GM21619 (cell line): ENCODE results near the gene MKI67.
"Not testable (repeated sequence)": the region's sequence is repeated elsewhere in the genome, so short reads cannot be mapped to it uniquely, and the experiment has no call there.

Source experiments
- ATAC-seq: cut with Tn5 transposase; IDR thresholded peaks from one replicate; pipeline ENCODE4 v1.9.1; 2021; ENCODE audit not compliant: unreplicated experiment

MKI67 gene

DNA sequence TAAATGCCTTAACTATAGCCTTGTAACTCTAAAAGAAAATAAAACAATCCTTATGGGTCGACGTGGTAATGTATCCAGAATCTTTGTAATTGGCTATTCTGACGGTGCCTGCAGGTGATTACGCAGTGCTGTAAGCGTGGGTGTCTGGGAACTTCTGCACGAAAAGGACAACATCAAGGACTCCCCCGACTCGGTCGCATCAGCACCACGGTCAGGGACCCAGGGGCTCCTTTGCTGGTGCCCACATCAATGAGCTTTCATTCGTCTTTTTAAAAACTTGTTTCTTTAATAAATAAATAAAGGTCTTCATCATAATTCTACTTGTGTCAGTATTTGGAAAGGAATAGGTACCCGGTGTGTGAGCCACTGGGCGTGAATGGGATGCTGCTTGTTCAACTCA, 13.2 kb downstream of the MKI67 start:
- no peak for ATAC-seq

DNA sequence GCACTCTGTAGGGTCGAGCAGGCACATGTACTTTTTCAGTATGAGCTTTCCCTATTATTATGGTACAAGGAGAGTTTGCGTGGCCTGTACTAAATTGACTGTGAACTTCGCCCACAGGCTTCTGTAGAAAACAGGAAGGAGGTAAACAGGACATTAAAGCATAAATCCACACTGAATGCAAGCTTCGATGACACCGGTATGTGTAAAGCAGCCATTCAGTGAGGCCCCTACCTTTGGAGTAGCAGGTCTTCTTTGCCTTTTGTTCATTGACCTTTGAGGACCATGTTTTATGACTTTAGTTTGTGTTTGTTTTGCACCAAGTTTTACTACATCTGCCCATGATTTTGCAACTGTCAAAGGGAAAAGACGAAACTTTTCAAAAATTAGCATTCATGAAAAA, 14.5 kb downstream of the MKI67 start:
- no peak for ATAC-seq

DNA sequence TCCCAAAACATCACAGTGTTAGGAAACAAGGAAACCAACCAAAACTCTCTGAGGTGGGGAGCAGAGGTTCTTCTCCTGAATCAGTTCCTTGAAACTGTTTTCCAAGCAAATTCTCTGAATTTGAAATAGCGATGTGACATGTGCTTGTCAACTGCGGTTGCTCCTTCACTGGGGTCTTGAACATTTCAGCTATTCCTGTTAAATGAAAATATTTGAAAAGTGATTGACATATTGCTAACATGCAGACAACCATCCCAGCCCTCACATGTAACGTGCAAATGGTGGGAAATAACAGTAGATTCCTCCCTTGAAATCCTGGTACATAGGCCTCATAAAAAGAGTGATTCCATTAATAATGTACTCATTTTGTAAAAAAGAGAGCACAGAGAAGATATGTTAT, 15.9 kb downstream of the MKI67 start:
- ATAC-seq: no peak

DNA sequence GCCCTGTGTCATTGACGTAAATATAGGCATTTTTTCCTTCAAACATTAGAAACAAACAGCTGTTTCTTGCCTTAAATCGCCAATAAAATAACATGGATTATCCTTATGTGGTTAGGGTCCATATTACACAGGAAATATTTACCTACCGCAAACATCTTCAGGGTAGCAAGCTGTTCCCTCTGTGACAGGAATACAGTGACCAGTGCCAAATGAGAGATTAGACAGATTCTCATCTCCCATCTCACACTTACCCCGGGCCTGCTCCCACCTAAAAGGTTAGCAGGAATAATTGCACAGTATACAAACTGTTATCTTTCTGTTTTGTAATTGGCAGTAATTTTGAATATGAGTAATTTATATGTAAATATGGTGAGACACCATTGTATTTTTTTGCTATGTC, 16.5 kb downstream of the MKI67 start:
- no peak for ATAC-seq

DNA sequence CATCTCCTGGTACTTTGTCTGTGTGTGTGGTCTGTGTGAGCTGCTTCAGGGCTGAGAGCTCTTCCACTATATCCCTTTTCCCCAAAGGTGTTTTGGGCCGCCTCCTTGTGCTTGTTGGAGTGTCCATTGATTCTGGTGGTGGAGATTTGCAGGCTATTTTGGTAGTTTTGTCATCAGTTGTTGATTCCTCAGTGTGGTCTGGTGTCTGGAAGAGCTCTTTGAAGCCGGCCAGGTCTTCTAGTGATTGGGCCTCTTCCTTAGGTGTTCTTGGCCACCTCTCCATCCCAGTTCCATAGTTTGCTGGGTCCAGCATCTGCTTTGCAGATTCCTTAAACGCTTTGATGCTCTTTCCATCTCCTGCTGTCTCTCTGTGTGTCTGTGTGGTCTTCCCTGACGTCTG, 20.8 kb downstream of the MKI67 start:
- ATAC-seq: no peak

DNA sequence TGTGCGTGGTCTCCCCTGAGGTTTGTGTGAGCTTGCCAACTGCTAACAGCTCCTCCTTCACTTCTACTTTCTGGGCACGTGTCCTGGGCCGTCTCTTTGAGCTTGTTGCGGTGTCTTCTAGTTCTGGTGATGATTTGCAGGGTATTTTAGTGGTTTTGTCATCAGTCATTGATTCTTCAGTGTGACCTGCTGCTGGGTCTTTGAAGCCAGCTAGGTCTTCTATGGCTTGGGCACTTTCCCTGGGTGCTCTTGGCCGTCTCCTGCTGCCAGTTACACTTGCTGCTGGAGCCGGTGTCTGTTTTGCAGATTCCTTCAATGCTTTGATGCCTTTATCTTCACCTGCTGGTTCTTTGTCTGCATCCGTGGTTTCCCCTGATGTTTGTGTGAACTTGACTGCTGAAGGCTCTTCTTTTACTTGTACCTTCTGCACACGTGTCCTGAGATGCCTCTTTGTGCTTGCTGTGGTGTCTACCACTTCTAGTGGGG, 23.0 kb downstream of the MKI67 start:
- ATAC-seq: no peak

DNA sequence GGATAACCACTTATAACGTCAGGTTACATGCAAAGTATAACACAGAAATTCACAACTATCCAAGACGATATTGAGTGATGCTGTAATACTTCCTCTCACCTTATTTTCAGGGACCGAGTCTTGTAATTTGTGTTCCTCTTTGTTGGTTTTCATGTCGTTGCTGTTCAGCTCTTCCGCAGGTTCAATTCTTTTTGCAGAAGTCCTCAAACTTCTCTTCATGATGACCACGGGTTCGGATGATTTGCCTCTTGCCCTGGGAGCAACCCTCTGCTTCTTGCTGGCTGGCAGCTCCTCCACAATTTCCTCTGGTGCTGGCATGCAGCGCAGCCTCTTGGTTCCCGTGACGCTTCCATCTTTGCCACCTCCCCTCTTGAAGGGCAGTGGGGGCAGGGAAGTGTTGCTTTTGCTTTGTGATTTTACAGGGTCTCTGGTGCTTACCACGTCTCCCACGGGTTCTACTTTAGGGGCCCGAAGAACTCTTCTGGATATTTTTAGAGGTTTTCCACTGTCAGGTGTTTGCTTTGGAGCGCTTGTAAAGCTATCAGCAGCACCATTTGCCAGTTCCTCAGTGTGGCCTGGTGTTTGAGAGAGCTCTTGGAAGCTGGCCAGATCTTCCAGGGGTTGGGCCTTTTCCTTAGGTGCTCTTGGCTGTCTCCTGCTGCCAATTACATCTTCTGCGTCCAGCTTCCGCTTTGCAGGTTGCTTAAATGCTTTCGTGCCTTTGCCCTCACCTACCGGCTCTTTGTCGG, 23.6 kb downstream of the MKI67 start:
- no peak for ATAC-seq

DNA sequence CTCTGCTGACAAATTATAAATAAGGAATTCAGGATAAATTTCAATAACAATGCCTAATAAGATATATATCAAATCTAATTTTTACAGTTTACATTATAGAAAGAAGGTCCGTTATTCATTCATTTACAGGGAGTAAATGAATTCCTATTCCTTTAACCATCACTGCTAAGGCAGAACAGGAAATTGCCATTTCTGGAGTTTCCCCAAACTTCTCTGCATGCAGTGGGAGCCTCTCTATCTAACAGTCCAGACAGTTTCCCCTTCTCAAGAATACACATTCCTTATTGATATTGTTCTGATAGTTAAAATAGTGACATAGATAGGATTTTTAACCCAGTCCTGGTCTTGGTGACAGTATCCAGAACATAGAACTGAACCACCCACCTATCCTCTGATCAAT, 24.3 kb downstream of the MKI67 start:
- ATAC-seq: no peak

DNA sequence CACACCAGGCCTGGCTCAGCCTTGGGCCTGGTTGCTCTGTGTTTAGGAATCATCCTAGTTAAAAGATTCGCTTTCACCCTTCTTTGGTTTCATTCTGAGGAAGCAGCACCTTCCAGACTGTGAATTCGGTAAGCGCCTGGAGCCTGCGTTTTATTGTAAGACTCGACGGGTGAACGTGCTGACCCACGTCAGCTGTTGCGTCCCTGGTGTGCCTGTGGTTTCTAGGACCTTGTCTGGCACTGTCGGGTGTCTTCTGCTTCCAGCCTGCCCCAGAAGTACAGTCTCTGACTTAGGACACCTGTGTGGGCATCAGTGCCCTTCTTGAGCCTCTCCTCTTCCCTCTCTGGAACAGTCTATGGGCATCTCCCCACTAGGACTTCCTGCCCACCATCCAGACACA, 26.3 kb downstream of the MKI67 start:
- no peak for ATAC-seq

DNA sequence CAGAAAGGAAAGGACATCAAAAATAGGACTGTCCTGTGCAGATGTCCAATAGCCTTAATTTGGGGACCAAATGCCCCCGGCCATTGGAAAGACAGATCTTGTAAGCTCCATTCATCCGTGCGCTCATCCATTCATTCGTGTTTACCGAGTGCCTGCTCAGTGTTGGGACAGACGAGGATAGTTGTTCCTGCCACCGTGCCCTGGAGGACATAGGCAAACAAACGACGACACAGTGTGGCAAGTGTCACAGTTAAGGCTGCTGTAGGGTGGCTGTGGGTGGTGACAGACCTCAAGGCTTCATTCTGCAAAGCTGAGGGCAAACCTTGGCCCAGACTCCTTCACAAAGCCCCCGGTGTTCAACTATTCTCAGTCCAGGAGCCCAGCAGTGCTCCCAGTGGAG, 27.6 kb downstream of the MKI67 start:
- ATAC-seq: no peak

DNA sequence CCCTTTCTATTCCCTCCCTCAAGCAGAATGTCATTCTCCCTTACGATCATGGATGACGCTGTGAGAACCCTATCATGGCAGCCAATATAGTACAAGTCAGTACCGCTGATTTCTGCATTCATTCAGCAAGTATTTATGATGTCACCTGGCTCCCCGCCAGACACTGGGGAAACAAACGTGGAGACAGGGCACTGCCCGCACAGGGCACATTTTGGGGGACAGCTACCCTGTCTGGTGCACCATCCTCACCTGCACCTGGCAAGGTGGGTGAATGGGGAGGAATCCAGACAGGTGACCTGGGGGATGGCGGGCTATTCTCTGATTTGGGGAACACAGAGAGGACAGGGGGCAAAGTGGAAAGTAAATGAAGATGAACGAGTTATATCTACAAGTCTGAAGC, 28.4 kb downstream of the MKI67 start:
- ATAC-seq: no peak

DNA sequence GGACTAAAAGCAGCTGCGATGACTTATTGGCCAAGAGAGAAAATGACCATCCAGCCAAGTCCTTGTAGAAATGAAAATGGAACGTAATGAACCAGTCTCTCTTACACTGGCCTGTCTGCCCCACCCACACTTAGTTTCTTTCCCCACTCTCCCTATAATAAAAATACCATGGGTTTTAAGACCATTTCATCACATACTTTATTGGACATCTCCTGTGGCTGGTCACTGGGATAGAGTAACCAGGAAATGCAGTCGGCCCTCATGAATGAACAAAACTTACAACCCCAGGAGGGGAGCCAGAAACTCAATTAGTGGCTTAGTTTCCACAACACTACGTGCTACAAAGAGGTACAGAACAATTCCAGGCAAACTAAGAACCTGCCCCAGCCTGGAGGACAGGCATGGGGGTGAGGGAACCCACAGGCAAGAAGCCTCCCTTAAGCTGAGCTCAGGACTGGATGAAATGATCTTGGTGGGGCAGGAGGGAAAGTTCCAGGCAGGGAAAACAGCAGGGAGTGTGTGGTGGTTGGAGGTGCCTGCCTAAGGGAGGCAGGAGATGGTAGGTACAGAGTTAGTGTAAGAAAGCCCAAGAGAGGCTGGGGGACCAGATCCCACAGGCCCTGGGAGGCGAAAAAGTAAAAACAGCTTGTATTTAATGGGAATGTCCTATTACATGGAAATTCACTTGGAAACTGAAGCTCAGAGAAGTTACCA, 29.6 kb downstream of the MKI67 start:
- no peak for ATAC-seq

DNA sequence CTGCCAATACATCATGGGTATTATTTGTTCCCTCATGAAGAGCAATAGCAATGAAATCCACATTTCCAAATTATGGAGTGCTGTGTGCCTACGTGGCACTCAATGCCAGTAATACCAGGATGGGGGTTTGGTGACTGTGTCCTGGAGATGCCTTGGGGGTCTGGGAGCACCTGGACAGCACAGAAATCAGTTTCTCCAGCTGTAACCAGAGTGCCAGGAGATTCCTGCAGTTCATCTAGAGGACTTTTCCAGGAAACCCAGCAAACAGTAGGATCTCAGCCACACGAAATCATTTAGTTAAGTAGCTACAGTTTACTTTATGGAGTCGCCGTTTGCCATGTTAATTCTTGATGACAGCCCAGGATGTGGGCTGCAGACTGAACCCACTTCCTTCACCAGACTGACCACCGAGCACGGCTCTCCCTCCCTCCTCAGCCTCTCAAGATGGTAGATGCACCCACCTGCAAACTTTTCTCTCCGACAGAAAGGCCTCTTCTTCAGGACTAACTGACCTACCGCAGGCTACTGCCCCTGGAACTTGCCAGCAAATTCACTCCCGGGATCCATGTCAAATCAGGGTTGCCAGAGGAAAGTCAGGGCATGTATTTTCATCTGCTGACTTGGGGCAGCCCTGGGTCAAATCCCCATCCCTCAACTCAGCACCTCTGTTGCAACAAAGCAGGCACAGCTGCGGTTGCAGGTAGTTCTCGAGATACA, 30.3 kb downstream of the MKI67 start:
- no peak for ATAC-seq

DNA sequence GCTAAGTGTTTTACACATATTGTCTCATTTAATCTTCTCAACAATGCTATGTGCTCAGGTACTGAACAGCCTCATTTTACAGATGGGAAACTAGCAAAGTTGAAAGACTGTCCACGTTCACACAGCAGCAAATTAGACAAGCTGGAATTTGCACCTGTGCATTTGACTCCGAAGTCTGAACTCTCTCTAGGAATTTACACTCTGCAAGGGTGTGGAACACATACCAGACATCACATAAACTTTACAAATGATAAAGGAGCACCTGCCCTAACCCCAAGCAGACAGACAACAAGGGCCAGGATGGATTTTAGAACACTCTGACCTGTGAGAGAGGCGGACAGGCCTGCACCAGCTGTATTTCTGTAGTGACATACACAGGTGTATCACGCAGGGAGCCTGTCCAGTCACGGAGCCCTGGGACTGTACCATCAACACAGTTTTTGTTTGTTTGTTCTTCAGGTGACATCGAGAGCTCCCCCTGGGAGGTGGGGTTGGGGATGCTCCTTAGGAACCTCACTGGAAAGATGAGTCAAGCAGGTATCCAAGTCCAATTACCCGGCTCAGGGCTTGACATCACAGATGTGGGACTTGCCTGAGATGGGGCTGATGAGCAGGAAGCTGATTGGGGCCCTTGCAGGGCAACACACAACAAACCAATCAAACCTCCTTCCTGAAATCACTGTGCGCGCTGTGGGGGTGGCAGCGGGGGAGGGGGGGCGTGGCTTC, 31.0 kb downstream of the MKI67 start:
- ATAC-seq: no peak

DNA sequence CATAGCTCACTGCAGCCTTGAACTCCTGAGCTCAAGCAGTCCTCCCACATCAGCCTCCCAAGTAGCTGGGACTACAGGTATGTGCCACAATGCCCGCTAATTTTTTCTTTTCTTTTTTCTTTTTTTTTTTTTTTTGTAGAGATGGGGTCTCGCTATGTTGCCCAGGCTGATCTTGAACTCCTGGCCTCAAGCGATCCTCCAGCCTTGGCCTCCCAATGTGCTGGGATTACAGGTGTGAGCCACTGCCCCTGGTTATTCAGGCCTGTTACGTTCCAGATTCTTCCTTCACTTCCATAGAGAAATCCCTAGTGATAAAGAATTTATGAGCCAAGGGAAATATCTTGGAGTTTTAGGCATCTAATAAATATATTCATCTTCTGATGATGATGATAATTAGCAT, 31.6 kb downstream of the MKI67 start:
- ATAC-seq: not testable (repeated sequence)

DNA sequence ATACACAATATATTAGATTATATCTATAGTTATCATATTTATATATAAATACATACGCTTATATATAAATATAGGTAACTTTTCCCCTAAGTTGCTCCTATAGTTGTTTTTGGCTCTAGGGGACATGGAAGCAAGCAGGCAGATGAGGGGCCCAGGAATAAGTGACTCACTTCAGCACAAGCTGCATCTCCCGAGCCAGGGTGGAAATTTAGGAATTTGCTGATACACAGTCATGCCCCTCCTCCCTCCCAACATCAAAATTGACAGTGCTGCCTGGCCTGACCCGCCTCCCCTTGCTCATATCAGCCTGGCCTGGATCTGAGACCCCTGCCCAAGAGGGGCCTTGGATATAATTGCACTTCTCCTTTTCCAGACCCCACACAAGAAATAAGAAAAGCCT, 33.8 kb downstream of the MKI67 start:
- ATAC-seq: no peak

DNA sequence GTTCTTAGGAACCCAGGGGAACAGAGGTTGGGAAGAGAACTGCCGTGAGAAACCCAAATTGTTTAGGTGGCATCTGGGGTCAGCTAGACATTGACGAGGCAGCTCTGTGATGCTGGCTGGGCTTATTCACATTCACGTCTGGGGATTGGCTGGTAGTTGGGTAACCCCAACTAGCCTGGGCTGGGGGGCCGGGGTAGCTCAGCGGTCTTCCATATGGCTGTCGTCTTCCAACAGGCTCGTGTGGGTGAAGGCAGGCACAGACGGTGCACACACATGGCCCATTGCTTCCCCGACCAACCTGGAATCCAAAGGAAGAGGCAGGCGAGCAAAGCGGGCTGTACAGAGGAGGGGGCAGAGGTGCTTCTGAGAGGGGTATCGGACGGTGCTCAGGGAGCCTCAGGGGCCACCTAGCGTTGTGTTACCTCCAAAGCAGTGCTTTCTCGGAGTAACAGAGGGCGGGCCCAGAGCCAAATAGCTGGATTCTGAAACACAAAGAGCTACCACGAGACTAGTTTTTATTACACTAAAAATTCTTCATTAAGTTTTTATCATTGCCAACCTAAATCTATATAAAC, 34.5 kb downstream of the MKI67 start:
- no peak for ATAC-seq

DNA sequence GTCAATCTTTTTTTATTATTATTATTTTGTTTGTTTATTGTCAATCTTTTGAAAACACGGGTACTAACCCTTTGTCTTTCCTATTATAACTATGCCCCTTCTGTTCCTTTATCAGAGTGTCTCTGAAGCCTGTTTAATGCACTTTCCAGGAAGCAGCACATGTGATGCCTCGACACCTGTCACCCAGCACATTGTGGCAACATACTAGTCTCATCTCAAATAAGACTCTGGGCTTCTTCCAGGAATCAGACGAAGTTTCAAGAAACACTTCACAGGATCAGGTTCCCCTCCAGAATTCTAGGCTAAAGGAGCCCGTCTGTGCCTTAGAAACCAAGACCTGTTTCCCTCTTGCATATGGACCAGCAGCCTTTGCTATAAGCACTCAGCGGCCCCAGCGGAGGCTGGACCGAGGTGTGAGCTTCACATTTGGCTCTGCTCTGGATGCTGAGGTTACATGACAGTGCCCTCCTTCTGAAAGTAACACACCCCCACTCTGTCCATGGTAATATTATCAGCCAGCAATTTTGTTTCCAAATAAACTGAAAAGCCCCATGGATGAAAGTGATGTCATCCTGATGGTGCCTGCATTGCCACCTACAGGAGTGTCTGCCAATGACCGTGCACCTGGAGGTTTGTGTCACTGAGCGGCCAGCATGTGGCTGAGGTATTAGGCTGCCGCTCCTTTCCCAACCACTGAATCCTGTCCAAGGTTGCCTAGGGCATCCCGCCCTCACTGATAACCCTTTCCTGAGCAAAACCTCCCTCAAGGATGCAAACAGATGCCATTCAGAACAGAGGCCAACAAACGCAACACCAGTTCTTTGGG, 38.1 kb downstream of the MKI67 start:
- ATAC-seq: no peak

DNA sequence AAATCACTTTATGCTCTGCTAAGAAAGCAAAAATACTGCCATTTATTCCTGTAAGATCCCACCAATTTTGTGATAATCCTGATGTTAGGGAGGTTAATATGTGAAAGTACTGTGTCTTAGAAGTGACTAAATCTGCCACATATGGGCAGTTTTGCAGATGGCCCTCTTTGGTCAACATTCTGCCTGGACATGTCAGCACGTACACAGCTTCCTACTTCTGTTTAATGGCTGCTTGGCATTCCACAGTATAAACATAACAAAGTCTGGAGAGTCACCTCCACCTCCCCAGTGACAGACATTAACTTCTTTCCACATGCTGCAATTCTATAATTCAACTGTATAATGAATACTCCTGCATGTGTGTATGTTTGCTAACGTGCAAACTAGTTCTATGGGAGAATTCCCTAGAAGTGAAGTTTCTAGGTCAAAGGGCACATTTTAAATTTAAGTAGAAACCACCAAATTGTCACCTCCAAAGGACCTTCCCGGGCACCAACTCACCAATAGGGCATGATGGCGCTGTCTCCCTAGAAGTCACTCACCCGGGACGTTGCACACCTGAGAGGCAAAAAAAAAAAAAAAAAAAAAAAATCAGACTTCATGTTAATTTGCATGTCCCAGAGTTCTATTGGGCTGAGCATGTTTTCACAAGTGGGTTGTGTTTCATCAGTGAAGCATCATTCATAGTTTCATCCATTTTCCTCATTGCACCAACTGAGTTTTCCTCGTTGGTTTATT, 38.9 kb downstream of the MKI67 start:
- no peak for ATAC-seq
